ENCODE data around the gene CAMK1D. TPM values are rescaled to one million over a fixed set of nuclear protein-coding genes. Genes with fewer than 3 reads are reported as not detected.

The CAMK1D gene
- total RNA-seq, 3 donors from 2014 or later, result 4.4 to 17.3 (median 5.2) TPM

- no peak for DNase-seq (ENCODE audit: low spot score in 2 of 2)
- Histone ChIP-seq H3K4me1 (no peaks in the 10 kb centered on the region), H3K36me3 (no peaks in the 10 kb centered on the region), H3K9me3 (no peaks in the 10 kb centered on the region), H3K27me3 (no peaks in the 10 kb centered on the region), H3K4me3 (no peak overlapping the region), H3K27ac (no peak overlapping the region)
- TF ChIP-seq, protein P1, sequence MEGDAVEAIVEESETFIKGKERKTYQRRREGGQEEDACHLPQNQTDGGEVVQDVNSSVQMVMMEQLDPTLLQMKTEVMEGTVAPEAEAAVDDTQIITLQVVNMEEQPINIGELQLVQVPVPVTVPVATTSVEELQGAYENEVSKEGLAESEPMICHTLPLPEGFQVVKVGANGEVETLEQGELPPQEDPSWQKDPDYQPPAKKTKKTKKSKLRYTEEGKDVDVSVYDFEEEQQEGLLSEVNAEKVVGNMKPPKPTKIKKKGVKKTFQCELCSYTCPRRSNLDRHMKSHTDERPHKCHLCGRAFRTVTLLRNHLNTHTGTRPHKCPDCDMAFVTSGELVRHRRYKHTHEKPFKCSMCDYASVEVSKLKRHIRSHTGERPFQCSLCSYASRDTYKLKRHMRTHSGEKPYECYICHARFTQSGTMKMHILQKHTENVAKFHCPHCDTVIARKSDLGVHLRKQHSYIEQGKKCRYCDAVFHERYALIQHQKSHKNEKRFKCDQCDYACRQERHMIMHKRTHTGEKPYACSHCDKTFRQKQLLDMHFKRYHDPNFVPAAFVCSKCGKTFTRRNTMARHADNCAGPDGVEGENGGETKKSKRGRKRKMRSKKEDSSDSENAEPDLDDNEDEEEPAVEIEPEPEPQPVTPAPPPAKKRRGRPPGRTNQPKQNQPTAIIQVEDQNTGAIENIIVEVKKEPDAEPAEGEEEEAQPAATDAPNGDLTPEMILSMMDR (IDR thresholded peaks at IDR 0.05), result no peak
- TF ChIP-seq POLR2AphosphoS5 (IDR thresholded peaks at IDR 0.05) (no peak), POLR2A (IDR thresholded peaks at IDR 0.05) (no peak)
- intact Hi-C loops (cut with DNase I; ENCODE audit: low total_unique reads), result no loop called here
Measured at GRCh38 chr10:12792889-12793556, 443.7 kb downstream of the CAMK1D start.

DNA sequence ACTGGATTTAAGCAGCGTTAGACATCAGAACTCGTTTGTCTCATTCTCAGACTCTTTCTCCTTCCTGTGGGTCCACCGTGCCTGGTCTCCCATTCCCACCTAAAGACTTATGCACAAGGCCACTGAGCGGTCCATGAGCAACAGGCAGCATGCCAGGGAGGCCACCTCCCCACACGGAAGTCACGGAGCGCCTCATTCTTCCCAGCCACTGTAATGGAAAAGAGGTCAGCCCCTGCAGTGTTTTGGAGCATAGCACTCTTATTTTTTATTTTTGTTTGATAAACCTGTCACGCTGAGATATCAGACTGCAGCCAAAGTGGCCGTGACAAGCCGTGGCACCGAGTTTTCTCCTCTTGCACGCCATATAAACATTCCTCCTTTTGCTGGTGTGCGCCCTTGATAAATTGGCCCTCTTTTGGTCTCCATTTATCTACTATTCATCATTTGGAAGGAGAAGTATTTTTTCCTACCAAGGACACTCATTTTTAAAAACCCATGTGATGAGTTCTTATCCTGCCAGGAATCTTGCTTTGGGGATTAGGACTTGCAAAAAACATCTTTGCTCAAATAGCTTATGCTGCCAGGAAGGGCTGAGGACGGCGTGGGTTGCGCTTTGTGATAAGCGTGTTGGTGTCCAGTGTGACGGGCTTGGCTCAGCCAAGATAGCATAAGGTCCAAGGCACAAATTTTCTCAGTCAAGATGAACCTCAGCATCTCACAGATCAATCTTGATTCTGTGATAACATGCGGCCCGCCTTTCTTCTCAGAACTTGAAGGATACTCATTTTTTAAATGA is 446.2 kb downstream of the CAMK1D start:
- DNase-seq (ENCODE audit: low spot score in 2 of 2), result no peak
- H3K36me3 ChIP-seq, result no peaks in the 10 kb centered on the region
- H3K27ac ChIP-seq, result no peak overlapping the region
- TF ChIP-seq, protein P1 (IDR thresholded peaks at IDR 0.05), result no peak
- TF ChIP-seq POLR2A (IDR thresholded peaks at IDR 0.05), result no peak
- TF ChIP-seq POLR2AphosphoS5 (IDR thresholded peaks at IDR 0.05), result no peak
- intact Hi-C loops (cut with DNase I; ENCODE audit: low total_unique reads), result no loop called here
- no peaks in the 10 kb centered on the region for H3K9me3 ChIP-seq
- H3K4me3 ChIP-seq, result no peak overlapping the region
- no peaks in the 10 kb centered on the region for H3K4me1 ChIP-seq
- no peaks in the 10 kb centered on the region for H3K27me3 ChIP-seq

- no peaks in the 10 kb centered on the region for H3K36me3 ChIP-seq
- H3K27me3 ChIP-seq, result no peaks in the 10 kb centered on the region
- TF ChIP-seq POLR2A (IDR thresholded peaks at IDR 0.05), result no peak
- no peaks in the 10 kb centered on the region for H3K4me1 ChIP-seq
- no peak for DNase-seq (ENCODE audit: low spot score in 2 of 2)
- H3K27ac ChIP-seq, result no peak overlapping the region
- H3K4me3 ChIP-seq, result no peak overlapping the region
- no peaks in the 10 kb centered on the region for H3K9me3 ChIP-seq
- intact Hi-C loops (cut with DNase I; ENCODE audit: low total_unique reads), result no loop called here
Measured at GRCh38 chr10:12796401-12797160, 447.2 kb downstream of the CAMK1D start.

DNA sequence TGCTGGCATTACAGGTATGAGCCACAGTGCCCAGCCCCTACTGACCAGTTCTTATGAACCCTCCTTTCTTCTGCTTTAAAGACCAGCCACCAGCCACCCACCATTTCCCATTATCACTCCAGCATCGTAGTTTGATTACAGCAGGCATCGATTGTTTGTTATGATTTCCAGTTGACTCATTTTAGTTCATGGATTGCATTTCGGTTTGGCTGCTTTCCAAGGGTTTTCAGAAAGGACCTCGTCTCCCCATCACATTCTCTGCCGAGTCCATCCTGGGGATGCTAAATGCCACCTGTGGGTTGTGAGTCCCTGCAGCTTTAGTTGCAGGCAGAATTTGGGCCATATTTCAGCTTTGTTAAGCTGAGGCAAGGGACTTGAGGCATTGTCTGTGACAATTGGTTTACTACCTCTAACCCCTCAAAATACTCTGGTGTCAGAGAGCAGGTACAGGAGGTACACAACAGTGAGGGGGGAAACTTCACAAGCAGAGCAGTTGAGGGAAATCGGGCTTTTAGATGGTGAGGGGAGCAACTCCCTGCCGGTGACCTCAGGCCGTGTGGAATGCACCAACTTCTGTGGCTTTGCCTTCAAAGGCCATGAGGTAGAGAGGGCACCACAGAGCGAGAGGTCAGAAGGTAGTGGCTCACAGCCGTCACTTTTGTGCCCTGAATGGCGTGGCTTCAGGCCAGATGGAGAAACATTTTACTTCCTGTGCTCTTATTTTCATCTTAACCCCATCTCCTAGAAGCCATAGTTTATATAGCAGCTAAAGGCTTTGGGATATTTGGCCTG is 448.3 kb downstream of the CAMK1D start:
- H3K4me3 ChIP-seq, result no peak overlapping the region
- H3K9me3 ChIP-seq, result no peaks in the 10 kb centered on the region
- no peaks in the 10 kb centered on the region for H3K27me3 ChIP-seq
- DNase-seq (ENCODE audit: low spot score in 2 of 2), result no peak
- no peaks in the 10 kb centered on the region for H3K36me3 ChIP-seq
- H3K4me1 ChIP-seq, result no peaks in the 10 kb centered on the region
- no peak overlapping the region for H3K27ac ChIP-seq
- TF ChIP-seq, protein P1 (IDR thresholded peaks at IDR 0.05), result no peak
- TF ChIP-seq POLR2A (IDR thresholded peaks at IDR 0.05) (no peak), POLR2AphosphoS5 (IDR thresholded peaks at IDR 0.05) (no peak)
- intact Hi-C loops (cut with DNase I; ENCODE audit: low total_unique reads), result no loop called here

DNA sequence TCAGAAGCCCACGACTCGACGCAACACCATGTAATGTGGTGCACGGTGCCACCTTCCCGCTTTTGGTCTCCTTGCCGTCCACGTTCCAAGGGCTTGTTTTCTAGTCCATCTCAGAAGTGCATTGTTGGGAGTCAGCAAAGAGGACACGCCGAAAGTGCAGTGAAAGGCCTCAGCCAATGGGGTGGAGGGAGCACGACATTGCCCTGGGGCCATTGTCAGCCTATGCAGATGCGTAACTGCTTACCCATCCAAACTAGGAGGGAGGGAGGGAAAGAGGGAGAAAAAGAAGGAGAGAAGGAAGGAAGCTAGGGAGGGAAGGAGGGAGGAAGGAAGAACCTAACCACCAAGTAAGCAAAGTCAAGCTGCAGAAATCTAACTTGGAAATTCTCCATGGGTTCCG is 449.8 kb downstream of the CAMK1D start:
- Histone ChIP-seq H3K27me3 (no peaks in the 10 kb centered on the region), H3K4me1 (no peaks in the 10 kb centered on the region), H3K4me3 (no peak overlapping the region), H3K27ac (no peak overlapping the region), H3K9me3 (no peaks in the 10 kb centered on the region), H3K36me3 (no peaks in the 10 kb centered on the region)
- no peak for DNase-seq (ENCODE audit: low spot score in 2 of 2)
- intact Hi-C loops (cut with DNase I; ENCODE audit: low total_unique reads), result no loop called here
- TF ChIP-seq POLR2A (IDR thresholded peaks at IDR 0.05) (no peak), POLR2AphosphoS5 (IDR thresholded peaks at IDR 0.05) (no peak)
- TF ChIP-seq, protein P1 (IDR thresholded peaks at IDR 0.05), result no peak

All from breast epithelium (tissue), 4 donors.